Astrocyte (in vitro differentiated cells and primary cell): ENCODE data around the gene TOMM5. TPM values are rescaled to one million over a fixed set of nuclear protein-coding genes. Genes with fewer than 3 reads are reported as not detected.

Experiments used
- DNase-seq: peaks from one replicate; pipeline ENCODE4 v3.0.0-alpha.2; 2010; ENCODE audit warnings: low read depth
- FAIRE-seq: peaks from 2 replicates; lab custom pipeline; 2011; peaks lifted over from hg19 to GRCh38; lab: Jason Lieb, UNC
- H2AFZ ChIP-seq: 2 replicates; pipeline ENCODE4 v1.6.0; 2012; ENCODE audit warnings: low read depth, low read length, inconsistent platforms
- H3K27ac ChIP-seq: 2 replicates; pipeline ENCODE4 v1.5.1; 2011; ENCODE audit warnings: low read depth, low read length, inconsistent platforms
- H3K27me3 ChIP-seq: 2 replicates; pipeline ENCODE4 v1.6.0; 2011; ENCODE audit warnings: low read length, inconsistent platforms; ENCODE audit not compliant: insufficient read depth
- H3K36me3 ChIP-seq: 2 replicates; pipeline ENCODE4 v1.5.1; 2011; ENCODE audit warnings: low read length, inconsistent platforms; ENCODE audit not compliant: insufficient read depth
- H3K4me1 ChIP-seq: 2 replicates; pipeline ENCODE4 v1.5.1; 2011; ENCODE audit warnings: low read length, inconsistent platforms; ENCODE audit not compliant: insufficient read depth
- H3K4me2 ChIP-seq: 2 replicates; pipeline ENCODE4 v1.6.0; 2012; ENCODE audit warnings: low read length, inconsistent platforms
- H3K4me3 ChIP-seq: 2 replicates; pipeline ENCODE4 v1.5.1; 2011; ENCODE audit warnings: low read depth, mild to moderate bottlenecking, low read length, inconsistent platforms; ENCODE audit not compliant: insufficient read depth
- H3K79me2 ChIP-seq: 2 replicates; pipeline ENCODE4 v1.6.0; 2012; ENCODE audit warnings: mild to moderate bottlenecking, low read length, inconsistent platforms; ENCODE audit not compliant: insufficient read depth
- H3K9ac ChIP-seq: 2 replicates; pipeline ENCODE4 v1.6.0; 2012; ENCODE audit warnings: mild to moderate bottlenecking, low read length, inconsistent platforms
- H3K9me3 ChIP-seq: 2 replicates; pipeline ENCODE4 v1.5.1; 2012; ENCODE audit warnings: low read depth, mild to moderate bottlenecking, low read length, inconsistent platforms; ENCODE audit not compliant: insufficient read depth
- H4K20me1 ChIP-seq: 2 replicates; pipeline ENCODE4 v1.6.0; 2012; ENCODE audit warnings: low read length, inconsistent platforms; ENCODE audit not compliant: insufficient read depth
- H3K27ac Mint-ChIP-seq: one replicate; pipeline ENCODE4 v1.8.0; 2021; ENCODE audit warnings: mild to moderate bottlenecking, mixed read lengths; ENCODE audit not compliant: unreplicated experiment
- H3K27me3 Mint-ChIP-seq: one replicate; pipeline ENCODE4 v1.8.0; 2021; ENCODE audit warnings: low read depth, mixed read lengths; ENCODE audit not compliant: unreplicated experiment
- H3K36me3 Mint-ChIP-seq: one replicate; pipeline ENCODE4 v1.8.0; 2021; ENCODE audit warnings: low read depth, mixed read lengths; ENCODE audit not compliant: unreplicated experiment
- H3K4me1 Mint-ChIP-seq: one replicate; pipeline ENCODE4 v1.8.0; 2021; ENCODE audit warnings: low read depth, mixed read lengths; ENCODE audit not compliant: unreplicated experiment
- H3K4me3 Mint-ChIP-seq: one replicate; pipeline ENCODE4 v1.8.0; 2021; ENCODE audit warnings: mild to moderate bottlenecking, moderate library complexity, mixed read lengths; ENCODE audit not compliant: unreplicated experiment
- H3K9me3 Mint-ChIP-seq: one replicate; pipeline ENCODE4 v1.8.0; 2021; ENCODE audit warnings: mild to moderate bottlenecking, mixed read lengths; ENCODE audit not compliant: unreplicated experiment
- CTCF ChIP-seq: IDR thresholded peaks from 2 replicates; pipeline ENCODE4 v1.5.1; 2011; ENCODE audit warnings: low read depth, mild to moderate bottlenecking, inconsistent platforms, low read length, moderate library complexity; ENCODE audit not compliant: insufficient read depth
- EZH2 ChIP-seq: IDR thresholded peaks from 2 replicates; pipeline ENCODE4 v1.6.1; 2012; ENCODE audit warnings: mild to moderate bottlenecking, low read length, inconsistent platforms; ENCODE audit not compliant: insufficient read depth
- total RNA-seq: library from RNA; stranded (reverse); gene quantifications from 2 replicates; pipeline ENCODE4 v1.2.1, GENCODE V29; 2021

Gene TOMM5
- total RNA-seq, 1 donor from 2014 or later = 137 TPM

GRCh38 chr9:37624073-37624472, 31.7 kb upstream of the TOMM5 start:
- H2AFZ ChIP-seq = no peak overlapping the region
- H3K9me3 Mint-ChIP-seq = no peaks in the 10 kb centered on the region
- peaks cover 7% of the 10 kb centered on the region for H3K4me1 Mint-ChIP-seq
- peaks cover 2% of the 10 kb centered on the region for H3K4me1 ChIP-seq
- H3K27ac Mint-ChIP-seq = no peak overlapping the region
- no peak overlapping the region for H3K4me3 ChIP-seq
- DNase-seq = no peak
- H3K4me3 Mint-ChIP-seq = no peak overlapping the region
- H3K27ac ChIP-seq = no peak overlapping the region
- no peaks in the 10 kb centered on the region for H4K20me1 ChIP-seq
- H3K9me3 ChIP-seq = no peaks in the 10 kb centered on the region
- peaks cover 2% of the 10 kb centered on the region for H3K27me3 ChIP-seq
- TF ChIP-seq EZH2 (no peak), CTCF (no peak)
- H3K27me3 Mint-ChIP-seq = peaks cover 5% of the 10 kb centered on the region
- no peak for FAIRE-seq
- H3K36me3 ChIP-seq = no peaks in the 10 kb centered on the region
- H3K36me3 Mint-ChIP-seq = no peaks in the 10 kb centered on the region
- H3K79me2 ChIP-seq = no peaks in the 10 kb centered on the region
- no peak overlapping the region for H3K4me2 ChIP-seq
- no peak overlapping the region for H3K9ac ChIP-seq

GRCh38 chr9:37623267-37623666, 30.9 kb upstream of the TOMM5 start:
- H3K4me3 ChIP-seq = no peak overlapping the region
- H3K9ac ChIP-seq = no peak overlapping the region
- DNase-seq = no peak
- no peak overlapping the region for H3K27ac ChIP-seq
- H3K9me3 ChIP-seq = no peaks in the 10 kb centered on the region
- peaks cover 4% of the 10 kb centered on the region for H3K27me3 Mint-ChIP-seq
- H3K9me3 Mint-ChIP-seq = no peaks in the 10 kb centered on the region
- H3K4me1 ChIP-seq = peaks cover 10% of the 10 kb centered on the region
- no peak for TF ChIP-seq CTCF
- TF ChIP-seq EZH2 = no peak
- peaks cover 2% of the 10 kb centered on the region for H3K27me3 ChIP-seq
- H3K4me3 Mint-ChIP-seq = no peak overlapping the region
- H4K20me1 ChIP-seq = no peaks in the 10 kb centered on the region
- H3K79me2 ChIP-seq = no peaks in the 10 kb centered on the region
- peaks cover 15% of the 10 kb centered on the region for H3K4me1 Mint-ChIP-seq
- H3K27ac Mint-ChIP-seq = no peak overlapping the region
- no peaks in the 10 kb centered on the region for H3K36me3 ChIP-seq
- no peak for FAIRE-seq
- H3K4me2 ChIP-seq = no peak overlapping the region
- H2AFZ ChIP-seq = no peak overlapping the region
- no peaks in the 10 kb centered on the region for H3K36me3 Mint-ChIP-seq

GRCh38 chr9:37622462-37622861, 30.1 kb upstream of the TOMM5 start:
- Histone ChIP-seq H4K20me1 (no peaks in the 10 kb centered on the region), H3K4me3 (no peak overlapping the region), H3K36me3 (no peaks in the 10 kb centered on the region), H3K27me3 (peaks cover 2% of the 10 kb centered on the region), H3K9me3 (no peaks in the 10 kb centered on the region), H3K9ac (no peak overlapping the region), H3K79me2 (no peaks in the 10 kb centered on the region), H3K4me2 (no peak overlapping the region), H3K27ac (no peak overlapping the region), H3K4me1 (peaks cover 15% of the 10 kb centered on the region), H2AFZ (no peak overlapping the region)
- Mint-ChIP-seq H3K36me3 (no peaks in the 10 kb centered on the region), H3K4me1 (peaks cover 22% of the 10 kb centered on the region), H3K27ac (no peak overlapping the region), H3K27me3 (peaks cover 2% of the 10 kb centered on the region), H3K4me3 (no peak overlapping the region), H3K9me3 (no peaks in the 10 kb centered on the region)
- FAIRE-seq = no peak
- no peak for DNase-seq
- no peak for TF ChIP-seq CTCF
- TF ChIP-seq EZH2 = no peak
